Activated CD8-positive, alpha-beta memory T cell treated with anti-CD3 and anti-CD28 coated beads for 4 hours (primary cell): ENCODE results near the gene TMC1.

Experiments used
- DNase-seq, 2 donors: peaks; one replicate each; pipeline ENCODE4 v3.0.0-alpha.2; 2020; ENCODE audit warnings: low read depth in 2 of 2

The TMC1 gene

GRCh38 chr9:72614067-72614466, 92.7 kb downstream of the TMC1 start:
- DNase-seq = no peak

- no peak for DNase-seq
Observed at GRCh38 chr9:72615931-72616330, 94.5 kb downstream of the TMC1 start.

- no peak for DNase-seq
Observed at GRCh38 chr9:72618811-72619210, 97.4 kb downstream of the TMC1 start.

GRCh38 chr9:72622186-72622585, 100.8 kb downstream of the TMC1 start:
- no peak for DNase-seq

GRCh38 chr9:72623156-72623555, 101.7 kb downstream of the TMC1 start:
- DNase-seq = no peak

GRCh38 chr9:72627147-72627546, 105.7 kb downstream of the TMC1 start:
- no peak for DNase-seq

- DNase-seq = no peak
Observed at GRCh38 chr9:72627956-72628540, 106.6 kb downstream of the TMC1 start.

GRCh38 chr9:72633966-72634365, 112.6 kb downstream of the TMC1 start:
- no peak for DNase-seq

GRCh38 chr9:72635197-72635596, 113.8 kb downstream of the TMC1 start:
- DNase-seq = no peak

GRCh38 chr9:72636621-72637020, 115.2 kb downstream of the TMC1 start:
- no peak for DNase-seq

- no peak for DNase-seq
Observed at GRCh38 chr9:72643651-72644050, 122.2 kb downstream of the TMC1 start.

GRCh38 chr9:72646061-72646460, 124.7 kb downstream of the TMC1 start:
- DNase-seq = no peak

GRCh38 chr9:72648324-72649126, 127.1 kb downstream of the TMC1 start:
- DNase-seq = no peak

- DNase-seq = no peak
Observed at GRCh38 chr9:72649127-72649442, 127.7 kb downstream of the TMC1 start.

GRCh38 chr9:72650206-72650605, 128.8 kb downstream of the TMC1 start:
- DNase-seq = no peak

GRCh38 chr9:72656021-72656420, 134.6 kb downstream of the TMC1 start:
- no peak for DNase-seq

- DNase-seq = no peak
Observed at GRCh38 chr9:72657023-72657422, 135.6 kb downstream of the TMC1 start.

GRCh38 chr9:72658703-72659102, 137.3 kb downstream of the TMC1 start:
- no peak for DNase-seq

GRCh38 chr9:72661401-72662135, 140.2 kb downstream of the TMC1 start:
- no peak for DNase-seq

GRCh38 chr9:72665421-72665820, 144.0 kb downstream of the TMC1 start:
- DNase-seq = no peak

GRCh38 chr9:72667181-72667580, 145.8 kb downstream of the TMC1 start:
- no peak for DNase-seq

GRCh38 chr9:72674961-72675360, 153.6 kb downstream of the TMC1 start:
- no peak for DNase-seq

GRCh38 chr9:72675586-72675985, 154.2 kb downstream of the TMC1 start:
- no peak for DNase-seq
